ENCODE measurements around the gene PHACTR3. TPM values are rescaled to one million over a fixed set of nuclear protein-coding genes. Genes with fewer than 3 reads are reported as not detected.

The PHACTR3 gene
- total RNA-seq, 2 donors from 2014 or later: not detected

- DNase-seq (ENCODE audit: low spot score) (no peak), ATAC-seq (ENCODE audit: insufficient number of reproducible peaks, low FRiP score, low read depth) (no peak)
- Histone ChIP-seq H3K36me3 (no peaks in the 10 kb centered on the region), H3K27me3 (replicated peaks; ENCODE audit: insufficient read depth) (no peaks in the 10 kb centered on the region), H3K27ac (no peak overlapping the region), H3K4me3 (no peak overlapping the region), H3K4me1 (ENCODE audit: control insufficient read depth in 1 of 2, low read depth in 2 of 2) (no peaks in the 10 kb centered on the region), H3K9me3 (no peaks in the 10 kb centered on the region)
- no peak for TF ChIP-seq CTCF (IDR thresholded peaks at IDR 0.05)
Measured at GRCh38 chr20:59736366-59736765, 132.0 kb downstream of the PHACTR3 start.

GRCh38 chr20:59737073-59737666 is 132.8 kb downstream of the PHACTR3 start:
- DNase-seq (ENCODE audit: low spot score) (no peak), ATAC-seq (ENCODE audit: insufficient number of reproducible peaks, low FRiP score, low read depth) (no peak)
- no peaks in the 10 kb centered on the region for H3K4me1 ChIP-seq (ENCODE audit: control insufficient read depth in 1 of 2, low read depth in 2 of 2)
- no peaks in the 10 kb centered on the region for H3K36me3 ChIP-seq
- no peaks in the 10 kb centered on the region for H3K27me3 ChIP-seq (replicated peaks; ENCODE audit: insufficient read depth)
- H3K27ac ChIP-seq: no peak overlapping the region
- TF ChIP-seq CTCF (IDR thresholded peaks at IDR 0.05): no peak
- no peak overlapping the region for H3K4me3 ChIP-seq
- no peaks in the 10 kb centered on the region for H3K9me3 ChIP-seq

GRCh38 chr20:59737816-59738215 is 133.5 kb downstream of the PHACTR3 start:
- TF ChIP-seq CTCF (IDR thresholded peaks at IDR 0.05): no peak
- Histone ChIP-seq H3K9me3 (no peaks in the 10 kb centered on the region), H3K36me3 (no peaks in the 10 kb centered on the region), H3K4me1 (ENCODE audit: control insufficient read depth in 1 of 2, low read depth in 2 of 2) (no peaks in the 10 kb centered on the region), H3K4me3 (no peak overlapping the region), H3K27ac (no peak overlapping the region), H3K27me3 (replicated peaks; ENCODE audit: insufficient read depth) (no peaks in the 10 kb centered on the region)
- DNase-seq (ENCODE audit: low spot score) (no peak), ATAC-seq (ENCODE audit: insufficient number of reproducible peaks, low FRiP score, low read depth) (no peak)

GRCh38 chr20:59738851-59739250 is 134.5 kb downstream of the PHACTR3 start:
- Histone ChIP-seq H3K27ac (no peak overlapping the region), H3K27me3 (replicated peaks; ENCODE audit: insufficient read depth) (no peaks in the 10 kb centered on the region), H3K4me1 (ENCODE audit: control insufficient read depth in 1 of 2, low read depth in 2 of 2) (no peaks in the 10 kb centered on the region), H3K4me3 (no peak overlapping the region), H3K9me3 (no peaks in the 10 kb centered on the region), H3K36me3 (no peaks in the 10 kb centered on the region)
- DNase-seq (ENCODE audit: low spot score): no peak
- ATAC-seq (ENCODE audit: insufficient number of reproducible peaks, low FRiP score, low read depth): no peak
- TF ChIP-seq CTCF (IDR thresholded peaks at IDR 0.05): no peak

GRCh38 chr20:59740621-59741020 is 136.3 kb downstream of the PHACTR3 start:
- Histone ChIP-seq H3K27me3 (replicated peaks; ENCODE audit: insufficient read depth) (no peaks in the 10 kb centered on the region), H3K4me1 (ENCODE audit: control insufficient read depth in 1 of 2, low read depth in 2 of 2) (no peaks in the 10 kb centered on the region), H3K27ac (no peak overlapping the region), H3K9me3 (no peaks in the 10 kb centered on the region), H3K4me3 (no peak overlapping the region), H3K36me3 (no peaks in the 10 kb centered on the region)
- no peak for ATAC-seq (ENCODE audit: insufficient number of reproducible peaks, low FRiP score, low read depth)
- no peak for TF ChIP-seq CTCF (IDR thresholded peaks at IDR 0.05)
- DNase-seq (ENCODE audit: low spot score): no peak
